Measurements from ENCODE around the gene NSUN7. TPM values are rescaled to one million over a fixed set of nuclear protein-coding genes. Genes with fewer than 3 reads are reported as not detected.

Gene NSUN7
- total RNA-seq, 4 donors from 2014 or later, result 2.1 to 8.7 (median 2.9) TPM

DNA sequence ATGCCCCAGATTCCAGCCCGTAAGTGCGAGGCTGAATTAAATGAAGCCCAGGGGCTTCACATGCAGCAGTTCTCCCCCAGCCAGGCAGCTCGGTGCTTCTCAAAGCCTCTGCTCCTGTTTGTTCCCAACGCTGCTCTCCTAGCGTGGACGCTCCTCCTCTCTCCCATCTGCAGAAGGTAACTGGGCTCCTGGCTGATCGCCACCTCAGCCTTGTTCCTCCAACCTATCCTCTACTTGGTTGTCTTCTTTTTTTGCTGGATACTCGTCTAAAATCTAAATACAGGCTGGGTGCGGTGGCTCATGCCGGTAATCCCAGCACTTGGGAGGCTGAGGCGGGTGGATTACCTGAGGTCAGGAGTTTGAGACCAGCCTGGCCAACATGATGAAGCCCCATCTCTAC lies 70.3 kb downstream of the NSUN7 start:
- H3K27me3 ChIP-seq, result no peaks in the 10 kb centered on the region

DNA sequence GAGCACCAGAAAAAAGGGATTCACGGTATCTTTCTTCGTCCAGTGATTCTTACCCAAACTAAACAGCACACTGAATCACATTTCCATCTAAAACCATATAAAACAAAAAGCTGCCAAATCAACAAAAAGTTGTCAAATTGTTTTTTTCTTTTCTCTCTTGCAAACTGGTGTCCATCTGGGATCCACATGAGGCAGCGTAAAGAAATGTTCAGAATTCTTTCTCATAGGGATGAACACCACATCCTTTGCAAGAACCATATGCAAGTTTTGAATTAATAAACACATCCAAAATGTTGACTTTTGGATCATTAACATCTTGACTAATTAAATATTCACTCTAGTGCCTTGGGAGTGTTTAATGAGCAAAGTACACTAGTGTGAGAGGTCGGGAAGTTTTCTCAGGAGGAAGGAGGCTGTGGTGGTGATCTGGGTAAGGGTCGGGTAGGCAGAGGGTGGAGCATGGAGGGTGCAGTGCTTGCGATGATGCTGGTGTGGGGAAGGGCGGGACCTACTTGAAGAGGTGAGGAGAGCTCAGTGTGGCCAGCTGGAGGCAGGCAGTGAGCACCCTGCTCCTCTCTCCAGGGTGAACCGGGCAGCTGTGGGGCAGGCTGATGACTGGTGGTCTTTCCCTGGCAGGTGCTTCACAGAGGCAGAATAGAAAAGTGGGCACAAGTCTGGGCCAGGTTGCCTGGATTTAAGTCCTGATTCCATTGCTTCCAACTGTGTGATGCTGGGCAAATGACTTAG lies 72.8 kb downstream of the NSUN7 start:
- WGBS, 2 donors (ENCODE audit: low coverage in 1 of 2), result 93 to 96% methylated on average over 5 to 7 of the region's 8 CpGs
- H3K4me1 ChIP-seq, result no peaks in the 10 kb centered on the region
- no peaks in the 10 kb centered on the region for H3K9me3 ChIP-seq
- H3K4me3 ChIP-seq, result no peak overlapping the region
- H3K36me3 ChIP-seq, result peaks cover 0 to 94% of the 10 kb centered on the region in 2 donors
- ATAC-seq, result no peak
- TF ChIP-seq POLR2A (IDR thresholded peaks at IDR 0.05) (no peak), POLR2AphosphoS5 (IDR thresholded peaks at IDR 0.05) (no peak), EP300 (IDR thresholded peaks at IDR 0.05) (no peak)
- TF ChIP-seq, protein P1, sequence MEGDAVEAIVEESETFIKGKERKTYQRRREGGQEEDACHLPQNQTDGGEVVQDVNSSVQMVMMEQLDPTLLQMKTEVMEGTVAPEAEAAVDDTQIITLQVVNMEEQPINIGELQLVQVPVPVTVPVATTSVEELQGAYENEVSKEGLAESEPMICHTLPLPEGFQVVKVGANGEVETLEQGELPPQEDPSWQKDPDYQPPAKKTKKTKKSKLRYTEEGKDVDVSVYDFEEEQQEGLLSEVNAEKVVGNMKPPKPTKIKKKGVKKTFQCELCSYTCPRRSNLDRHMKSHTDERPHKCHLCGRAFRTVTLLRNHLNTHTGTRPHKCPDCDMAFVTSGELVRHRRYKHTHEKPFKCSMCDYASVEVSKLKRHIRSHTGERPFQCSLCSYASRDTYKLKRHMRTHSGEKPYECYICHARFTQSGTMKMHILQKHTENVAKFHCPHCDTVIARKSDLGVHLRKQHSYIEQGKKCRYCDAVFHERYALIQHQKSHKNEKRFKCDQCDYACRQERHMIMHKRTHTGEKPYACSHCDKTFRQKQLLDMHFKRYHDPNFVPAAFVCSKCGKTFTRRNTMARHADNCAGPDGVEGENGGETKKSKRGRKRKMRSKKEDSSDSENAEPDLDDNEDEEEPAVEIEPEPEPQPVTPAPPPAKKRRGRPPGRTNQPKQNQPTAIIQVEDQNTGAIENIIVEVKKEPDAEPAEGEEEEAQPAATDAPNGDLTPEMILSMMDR (IDR thresholded peaks at IDR 0.05), result no peak
- no peak overlapping the region for H3K27ac ChIP-seq
- H3K27me3 ChIP-seq, result no peaks in the 10 kb centered on the region

More for the DNA sequence above, 70.3 kb downstream of the NSUN7 start:
- TF ChIP-seq POLR2AphosphoS5 (IDR thresholded peaks at IDR 0.05) (no peak), POLR2A (IDR thresholded peaks at IDR 0.05) (no peak), EP300 (IDR thresholded peaks at IDR 0.05) (no peak)
- TF ChIP-seq, protein P1 (IDR thresholded peaks at IDR 0.05), result no peak
- ATAC-seq, result no peak
- no peak overlapping the region for H3K4me3 ChIP-seq
- H3K36me3 ChIP-seq, result peaks cover 0 to 92% of the 10 kb centered on the region in 2 donors
- no peak overlapping the region for H3K27ac ChIP-seq
- H3K9me3 ChIP-seq, result no peaks in the 10 kb centered on the region
- H3K4me1 ChIP-seq, result no peaks in the 10 kb centered on the region
- WGBS, 2 donors (ENCODE audit: low coverage in 1 of 2), result 94% methylated on average over 7 of the region's 11 CpGs; no CpG with 5 or more reads in 1 of the 2 donors

DNA sequence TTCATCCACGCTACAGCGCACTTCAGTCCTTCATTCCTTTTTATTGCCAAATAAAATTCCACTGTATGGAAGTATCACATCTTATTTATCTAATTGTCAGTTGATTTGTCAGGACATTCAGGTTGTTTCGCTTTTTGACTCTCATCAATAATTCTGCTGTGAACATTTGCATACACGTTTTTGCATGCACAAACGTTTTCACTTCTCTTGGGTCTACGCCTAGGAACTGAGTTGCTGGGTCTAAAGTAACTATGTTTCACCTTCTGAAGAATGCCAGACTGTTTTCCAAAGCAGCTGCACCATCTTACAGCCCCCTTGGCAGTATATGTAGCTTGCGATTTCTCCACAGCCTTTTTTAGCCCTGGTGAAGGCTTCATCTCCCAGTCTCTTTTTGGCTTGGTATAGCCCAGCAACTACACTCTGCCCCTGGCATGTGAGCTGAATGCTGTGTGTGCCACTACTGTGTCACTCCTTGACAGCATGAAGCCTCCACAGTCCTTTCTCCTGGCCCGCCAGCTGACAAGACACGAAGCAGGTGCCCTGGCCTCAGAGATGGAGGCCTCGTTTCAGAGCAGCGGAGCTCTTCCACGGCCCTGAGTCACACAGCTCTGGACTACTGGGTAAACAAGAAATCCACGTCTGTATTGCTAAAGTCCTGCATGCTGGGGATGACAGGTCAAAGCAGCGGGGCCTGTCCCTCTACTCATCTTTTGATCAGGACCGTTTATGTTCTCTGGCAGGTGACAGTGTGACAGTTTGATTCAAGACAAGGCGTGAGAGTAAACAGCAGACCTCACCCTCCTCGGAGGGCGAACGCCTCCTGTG lies 75.5 kb downstream of the NSUN7 start:
- TF ChIP-seq, protein P1 (IDR thresholded peaks at IDR 0.05), result no peak
- TF ChIP-seq EP300 (IDR thresholded peaks at IDR 0.05) (no peak), POLR2AphosphoS5 (IDR thresholded peaks at IDR 0.05) (no peak), POLR2A (IDR thresholded peaks at IDR 0.05) (no peak)
- no peak overlapping the region for H3K27ac ChIP-seq
- no peaks in the 10 kb centered on the region for H3K27me3 ChIP-seq
- WGBS, 2 donors (ENCODE audit: low coverage in 1 of 2), result 86 to 95% methylated on average over 3 to 7 of the region's 19 CpGs
- no peaks in the 10 kb centered on the region for H3K4me1 ChIP-seq
- ATAC-seq, result no peak
- peaks cover 0 to 99% of the 10 kb centered on the region in 2 donors for H3K36me3 ChIP-seq
- no peaks in the 10 kb centered on the region for H3K9me3 ChIP-seq
- no peak overlapping the region for H3K4me3 ChIP-seq

DNA sequence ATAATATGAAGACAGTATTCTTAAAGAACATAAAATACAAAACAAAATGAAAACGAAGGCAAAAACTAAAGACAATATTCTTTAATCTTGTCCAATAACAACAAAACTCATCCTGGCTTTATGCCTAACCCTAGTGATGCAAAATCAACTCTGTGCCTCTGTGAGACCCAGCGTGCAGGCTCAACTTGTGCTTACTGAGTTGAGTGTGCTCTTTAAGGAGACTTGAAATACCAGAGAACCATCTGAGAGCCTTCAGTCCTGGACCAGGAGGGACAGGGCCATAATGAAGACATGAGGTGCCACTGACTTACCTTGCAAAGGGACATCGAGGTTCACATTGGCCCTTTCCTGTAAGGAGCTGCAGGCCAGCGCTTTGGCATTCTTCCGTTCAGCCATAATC lies 77.1 kb downstream of the NSUN7 start:
- no peak for ATAC-seq
- Histone ChIP-seq H3K4me1 (no peaks in the 10 kb centered on the region), H3K27ac (no peak overlapping the region), H3K9me3 (no peaks in the 10 kb centered on the region), H3K27me3 (no peaks in the 10 kb centered on the region), H3K36me3 (peaks cover 0 to 96% of the 10 kb centered on the region in 2 donors), H3K4me3 (no peak overlapping the region)
- no peak for TF ChIP-seq POLR2AphosphoS5 (IDR thresholded peaks at IDR 0.05)
- TF ChIP-seq POLR2A (IDR thresholded peaks at IDR 0.05), result no peak
- 88 to 100% methylated on average over 2 to 4 of the region's 5 CpGs for WGBS, 2 donors (ENCODE audit: low coverage in 1 of 2)

DNA sequence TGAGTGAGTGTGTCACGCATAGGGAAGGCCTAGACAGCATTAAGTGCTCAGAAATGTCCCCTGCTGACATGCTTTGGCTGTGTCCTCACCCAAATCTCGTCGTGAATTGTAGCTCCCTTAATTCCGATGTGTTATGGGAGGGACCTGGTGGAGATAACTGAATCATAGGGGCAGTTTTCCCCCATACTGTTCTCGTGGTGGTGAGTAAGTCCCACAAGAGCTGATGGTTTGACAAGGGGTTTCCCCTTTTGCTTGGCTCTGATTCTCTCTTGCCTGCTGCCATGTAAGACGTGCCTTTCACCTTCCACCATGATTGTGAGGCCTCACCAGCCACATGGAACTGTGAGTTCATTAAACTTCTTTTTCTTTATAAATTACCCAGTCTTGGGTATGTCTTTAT lies 78.0 kb downstream of the NSUN7 start:
- Histone ChIP-seq H3K9me3 (no peaks in the 10 kb centered on the region), H3K36me3 (peaks cover 0 to 95% of the 10 kb centered on the region in 2 donors), H3K27ac (no peak overlapping the region)

More for the DNA sequence above, 78.0 kb downstream of the NSUN7 start:
- 89 to 92% methylated on average over 5 to 6 of the region's 6 CpGs for WGBS, 2 donors (ENCODE audit: low coverage in 1 of 2)
- H3K4me3 ChIP-seq, result no peak overlapping the region
- ATAC-seq, result no peak
- H3K27me3 ChIP-seq, result no peaks in the 10 kb centered on the region
- TF ChIP-seq EP300 (IDR thresholded peaks at IDR 0.05), result no peak
- no peak for TF ChIP-seq POLR2A (IDR thresholded peaks at IDR 0.05)
- TF ChIP-seq, protein P1 (IDR thresholded peaks at IDR 0.05), result no peak
- TF ChIP-seq POLR2AphosphoS5 (IDR thresholded peaks at IDR 0.05), result no peak
- no peaks in the 10 kb centered on the region for H3K4me1 ChIP-seq

Data from gastroesophageal sphincter (tissue), 4 donors.